Measurements from ENCODE around the gene NGLY1. TPM values are rescaled to one million over a fixed set of nuclear protein-coding genes. Genes with fewer than 3 reads are reported as not detected.

The NGLY1 gene
- total RNA-seq, 2 experiments from 2014 or later: 86.1 to 135 TPM

DNA sequence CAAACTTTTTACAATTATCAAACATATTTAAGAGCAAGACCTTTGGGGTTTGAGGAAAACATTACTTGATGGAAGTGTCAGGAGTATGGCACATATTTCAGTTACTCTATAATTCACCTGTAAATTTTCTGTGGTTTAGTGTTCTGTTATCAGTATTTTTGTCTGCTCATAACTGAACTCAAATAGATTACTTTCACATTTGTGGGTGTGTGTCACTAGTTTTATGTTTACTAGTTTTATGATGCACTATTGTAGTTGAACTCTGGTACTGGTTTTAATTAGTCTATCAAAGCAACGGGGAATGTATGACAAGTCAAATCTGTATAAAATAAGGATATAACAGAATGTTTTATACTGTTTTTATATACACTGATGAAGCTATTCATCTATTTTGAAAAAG lies 33.9 kb upstream of the NGLY1 start:
- no peak overlapping the region for H3K4me3 Mint-ChIP-seq
- no peaks in the 10 kb centered on the region for H3K9me3 Mint-ChIP-seq (ENCODE audit: low read depth)
- no peaks in the 10 kb centered on the region for H3K36me3 Mint-ChIP-seq (ENCODE audit: low read depth)
- no peak overlapping the region for H3K27ac Mint-ChIP-seq
- intact Hi-C loops (cut with DNase I, micrococcal nuclease): loop anchor here in 1 of 2 experiments (2.0 kb wide), 1 partner anchor 24 kb away; no protein-coding TSS in a partner anchor
- ATAC-seq (peak; percentile 82), DNase-seq (no peak)
- H3K27me3 Mint-ChIP-seq: no peaks in the 10 kb centered on the region
- peaks cover 10% of the 10 kb centered on the region for H3K4me1 Mint-ChIP-seq
- ChIA-PET CTCF (interaction anchor here (0.7 to 1.6 kb wide), 2 partner anchors 9 to 13 kb away, joined by 3 to 4 read pairs; no protein-coding TSS in a partner anchor), POLR2A (no interaction called here)

DNA sequence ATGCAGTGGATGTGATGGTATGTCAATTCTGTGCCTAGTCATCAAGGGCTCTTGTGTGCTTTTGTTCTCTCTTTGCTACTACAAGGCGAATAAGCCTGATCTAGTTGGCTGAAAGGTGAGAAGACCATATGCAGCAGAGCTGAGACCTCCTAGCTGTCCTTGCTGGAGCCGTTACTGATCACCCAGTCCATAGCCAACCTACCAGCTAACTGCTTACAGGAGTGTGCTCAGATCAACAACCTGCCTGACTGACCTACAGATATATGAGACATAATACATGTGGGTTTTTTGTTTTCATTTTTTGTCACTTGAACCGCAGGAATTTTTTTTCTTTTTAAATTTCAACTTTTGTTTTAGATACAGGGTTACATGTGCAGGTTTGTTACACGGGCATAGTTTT lies 29.4 kb upstream of the NGLY1 start:
- CTCF ChIA-PET: no interaction called here
- H3K4me1 Mint-ChIP-seq: peaks cover 10% of the 10 kb centered on the region
- no peaks in the 10 kb centered on the region for H3K9me3 Mint-ChIP-seq (ENCODE audit: low read depth)
- intact Hi-C loops (cut with DNase I, micrococcal nuclease): no loop called here
- no peak overlapping the region for H3K27ac Mint-ChIP-seq
- no peak for ATAC-seq
- DNase-seq: no peak
- no peaks in the 10 kb centered on the region for H3K27me3 Mint-ChIP-seq
- H3K36me3 Mint-ChIP-seq (ENCODE audit: low read depth): no peaks in the 10 kb centered on the region
- POLR2A ChIA-PET: no interaction called here
- H3K4me3 Mint-ChIP-seq: no peak overlapping the region

DNA sequence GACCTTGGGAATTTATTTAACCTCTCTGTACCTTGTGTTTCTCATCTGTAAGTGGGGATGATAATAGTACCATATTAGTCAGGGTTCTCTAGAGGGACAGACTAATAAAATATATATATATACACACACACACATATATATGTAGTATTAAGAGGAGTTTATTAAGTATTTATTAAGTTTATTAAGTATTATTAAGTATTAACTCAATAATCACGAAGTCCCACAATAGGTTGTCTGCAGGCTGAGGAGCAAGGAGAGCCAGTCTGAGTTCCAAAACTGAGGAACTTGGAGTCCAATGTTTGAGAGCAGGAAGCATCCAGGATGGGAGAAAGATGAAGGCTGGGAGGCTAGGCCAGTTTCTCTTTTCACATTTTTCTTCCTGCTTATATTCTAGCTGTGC lies 21.4 kb upstream of the NGLY1 start:
- Mint-ChIP-seq H3K36me3 (ENCODE audit: low read depth) (no peaks in the 10 kb centered on the region), H3K4me1 (no peaks in the 10 kb centered on the region), H3K9me3 (ENCODE audit: low read depth) (no peaks in the 10 kb centered on the region), H3K27ac (no peak overlapping the region), H3K27me3 (no peaks in the 10 kb centered on the region), H3K4me3 (no peak overlapping the region)
- CTCF ChIA-PET: interaction anchor here (1.3 kb wide), 1 partner anchor 9 kb away, joined by 4 read pairs; no protein-coding TSS in a partner anchor
- ATAC-seq (no peak), DNase-seq (no peak)
- POLR2A ChIA-PET: no interaction called here
- intact Hi-C loops (cut with DNase I, micrococcal nuclease): no loop called here

DNA sequence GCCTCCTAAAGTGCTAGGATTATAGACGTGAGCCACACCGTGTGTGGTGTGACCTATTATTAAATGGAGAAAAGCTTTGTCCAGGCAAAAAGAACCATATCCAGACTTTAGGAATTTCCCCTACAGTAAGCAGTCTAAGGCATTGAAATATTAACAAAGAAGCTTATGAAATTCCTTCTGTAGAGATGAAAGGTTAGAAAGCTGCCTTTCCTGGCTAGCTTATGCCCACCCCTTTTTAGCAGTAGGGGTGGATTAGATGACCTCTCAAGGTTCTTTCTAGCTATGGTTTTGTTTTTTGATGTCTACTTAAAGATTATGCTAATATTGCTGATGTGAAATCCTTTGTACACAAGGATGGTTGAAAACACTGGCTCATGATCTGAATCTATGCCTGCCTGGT lies 20.6 kb upstream of the NGLY1 start:
- no peak for DNase-seq
- no peaks in the 10 kb centered on the region for H3K4me1 Mint-ChIP-seq
- ChIA-PET CTCF (interaction anchor here (1.1 to 1.3 kb wide), 2 partner anchors 8 to 13 kb away, joined by 4 read pairs; no protein-coding TSS in a partner anchor), POLR2A (no interaction called here)
- H3K36me3 Mint-ChIP-seq (ENCODE audit: low read depth): no peaks in the 10 kb centered on the region
- intact Hi-C loops (cut with DNase I, micrococcal nuclease): no loop called here
- no peaks in the 10 kb centered on the region for H3K27me3 Mint-ChIP-seq
- H3K9me3 Mint-ChIP-seq (ENCODE audit: low read depth): no peaks in the 10 kb centered on the region
- no peak overlapping the region for H3K27ac Mint-ChIP-seq
- H3K4me3 Mint-ChIP-seq: no peak overlapping the region
- no peak for ATAC-seq

DNA sequence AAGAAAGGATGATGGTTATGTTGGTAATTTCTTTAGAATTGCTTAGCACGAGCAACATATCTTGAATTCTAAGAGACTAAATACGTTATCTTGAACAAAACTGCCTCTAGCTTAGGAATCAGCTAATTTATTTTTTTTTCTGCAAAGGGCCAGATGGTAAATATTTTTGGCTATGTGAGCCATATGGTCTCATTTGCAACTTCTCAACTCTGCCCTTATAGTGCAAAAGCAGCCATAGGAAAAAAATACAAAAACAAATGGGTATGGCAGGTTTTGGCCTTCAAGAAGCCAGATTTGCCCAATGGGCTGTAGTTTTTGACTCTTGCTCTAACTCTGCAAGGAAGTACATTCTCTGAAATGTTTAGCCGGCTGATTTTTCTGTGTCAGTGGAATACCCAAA lies 18.5 kb upstream of the NGLY1 start:
- intact Hi-C loops (cut with DNase I, micrococcal nuclease): no loop called here
- no peak for ATAC-seq
- DNase-seq: no peak
- H3K27me3 Mint-ChIP-seq: no peaks in the 10 kb centered on the region
- no peak overlapping the region for H3K27ac Mint-ChIP-seq
- no peaks in the 10 kb centered on the region for H3K9me3 Mint-ChIP-seq (ENCODE audit: low read depth)
- no peaks in the 10 kb centered on the region for H3K4me1 Mint-ChIP-seq
- ChIA-PET CTCF (interaction anchor here (1.0 kb wide), 1 partner anchor 28 kb away, joined by 3 read pairs; no protein-coding TSS in a partner anchor), POLR2A (no interaction called here)
- no peak overlapping the region for H3K4me3 Mint-ChIP-seq
- H3K36me3 Mint-ChIP-seq (ENCODE audit: low read depth): no peaks in the 10 kb centered on the region

DNA sequence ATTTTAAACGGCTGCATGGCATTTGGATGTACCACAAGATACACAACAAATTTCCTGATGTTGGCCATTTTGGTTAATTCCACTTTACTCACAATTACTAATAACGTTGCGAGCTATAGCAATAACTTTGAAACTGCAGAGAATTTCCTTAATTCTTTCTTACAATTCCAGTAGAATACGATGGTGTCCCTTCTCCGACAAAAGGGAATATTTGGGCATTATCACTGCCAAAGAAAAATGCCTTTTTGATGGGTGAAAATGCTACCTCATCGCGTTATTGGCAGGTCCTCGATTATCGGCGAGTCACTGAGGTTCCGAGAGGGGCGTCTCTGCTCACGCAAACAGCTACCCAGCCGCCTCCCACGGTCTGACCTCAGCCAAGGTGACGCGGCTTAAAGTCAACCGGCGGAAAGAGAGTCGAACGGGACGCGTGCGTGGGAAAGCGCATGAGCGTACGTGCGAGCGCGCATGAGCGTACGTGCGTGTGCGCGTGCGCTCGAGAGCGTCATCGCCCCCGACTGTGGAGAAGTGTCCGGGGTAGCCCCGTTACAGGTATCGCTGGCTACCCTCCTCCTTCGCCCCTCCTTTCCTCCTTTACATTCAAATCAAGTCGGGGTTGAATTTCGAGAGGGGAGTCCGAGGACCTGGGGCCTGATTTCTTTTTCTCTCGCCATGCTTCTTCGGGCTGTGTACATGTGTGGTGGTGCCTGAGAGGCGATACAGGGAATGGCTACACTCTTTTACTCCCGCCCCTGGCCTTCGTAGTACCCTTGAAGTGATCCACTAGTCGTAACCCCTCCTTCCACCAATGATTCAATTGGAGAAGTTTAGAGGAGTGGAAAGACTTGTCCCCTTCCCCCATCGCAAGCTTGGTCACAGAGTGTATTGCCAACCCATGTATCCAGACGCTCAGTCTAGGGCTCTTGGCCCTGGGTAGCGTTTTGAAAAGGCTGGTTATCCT lies 6.6 kb upstream of the NGLY1 start, which contains the start of gene OXSM:
TSS of gene OXSM (plus strand) at position 495 of the 961 bp plus-strand sequence. CDS start 931 bp downstream, outside the sequence.
- H3K4me3 Mint-ChIP-seq: peak within 1 kb of the TSS; percentile 92
- H3K27me3 Mint-ChIP-seq: no peaks in the 10 kb centered on the region
- H3K27ac Mint-ChIP-seq: peak within 1 kb of the TSS; percentile 99
- POLR2A ChIA-PET: no interaction called here
- H3K9me3 Mint-ChIP-seq (ENCODE audit: low read depth): no peaks in the 10 kb centered on the region
- peaks cover 22% of the 10 kb centered on the region for H3K36me3 Mint-ChIP-seq (ENCODE audit: low read depth)
- intact Hi-C loops (cut with DNase I, micrococcal nuclease): loop anchor here (1.0 to 10.0 kb wide), 4 partner anchors 125 to 1845 kb away; partner anchors contain the start of genes NR1D2 (in 1 of the 2) and SLC4A7 (in 1 of the 2)
- H3K4me1 Mint-ChIP-seq: peaks cover 49% of the 10 kb centered on the region
- peak; percentile 89 for ATAC-seq
- CTCF ChIA-PET: interaction anchor here (0.6 to 2.5 kb wide), 7 partner anchors 19 to 196 kb away, joined by 3 to 7 read pairs (median 3); no protein-coding TSS in a partner anchor
- peak; percentile 97 for DNase-seq

DNA sequence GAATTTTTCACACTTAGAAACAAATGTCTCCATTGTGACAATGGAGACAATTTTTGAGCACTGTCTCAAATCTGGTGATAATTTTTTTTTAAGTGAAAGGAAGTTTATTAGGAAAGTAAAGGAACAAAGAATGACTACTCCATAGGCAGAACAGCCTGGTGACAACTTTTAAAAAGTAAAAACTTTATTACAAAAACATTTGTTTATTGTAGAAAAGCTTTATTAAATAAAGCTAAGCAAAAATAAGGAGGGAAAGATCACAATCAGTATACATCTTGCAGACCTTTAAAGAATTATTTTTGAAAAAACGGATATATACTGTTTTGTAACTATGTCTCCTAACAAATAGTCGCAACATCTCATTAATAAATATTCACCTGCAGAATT lies 6.0 kb upstream of the NGLY1 start:
- intact Hi-C loops (cut with DNase I, micrococcal nuclease): loop anchor here in 1 of 2 experiments (2.0 to 10.0 kb wide), 3 partner anchors 126 to 1844 kb away; partner anchors contain the start of genes NR1D2 and SLC4A7
- Mint-ChIP-seq H3K27me3 (no peaks in the 10 kb centered on the region), H3K36me3 (ENCODE audit: low read depth) (peaks cover 18% of the 10 kb centered on the region), H3K4me1 (peaks cover 56% of the 10 kb centered on the region), H3K27ac (peak overlapping the region; percentile 99), H3K4me3 (peak overlapping the region; percentile 92), H3K9me3 (ENCODE audit: low read depth) (no peaks in the 10 kb centered on the region)
- ATAC-seq: no peak
- ChIA-PET POLR2A (no interaction called here), CTCF (interaction anchor here (0.7 to 2.5 kb wide), 3 partner anchors 117 to 195 kb away, joined by 3 to 7 read pairs (median 3); no protein-coding TSS in a partner anchor)
- no peak for DNase-seq

DNA sequence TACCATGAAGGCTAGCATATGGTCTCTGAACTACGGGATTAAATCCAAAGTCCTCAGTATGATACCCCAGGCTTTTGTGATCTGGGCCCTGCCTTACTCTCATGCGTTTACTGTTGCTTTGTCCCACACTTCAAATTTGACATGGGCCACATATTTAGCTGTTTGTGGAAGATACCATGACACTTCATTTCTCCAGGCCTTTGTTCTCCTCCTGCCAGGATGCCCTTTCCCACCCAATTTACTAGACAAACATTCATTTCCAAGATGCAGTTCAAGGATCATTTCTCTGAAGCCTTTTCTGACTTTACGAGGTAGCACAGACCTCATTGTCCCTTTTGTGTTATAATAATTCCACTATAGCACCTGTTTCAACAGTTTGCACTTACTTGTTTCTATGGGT lies 4.4 kb upstream of the NGLY1 start:
- CTCF ChIA-PET: interaction anchor here (0.6 kb wide), 1 partner anchor 60 kb away, joined by 3 read pairs; no protein-coding TSS in a partner anchor
- intact Hi-C loops (cut with DNase I, micrococcal nuclease): loop anchor here in 1 of 2 experiments (2.0 to 10.0 kb wide), 3 partner anchors 125 to 1843 kb away; partner anchors contain the start of genes NR1D2 and SLC4A7
- Mint-ChIP-seq H3K27me3 (no peaks in the 10 kb centered on the region), H3K4me1 (peaks cover 52% of the 10 kb centered on the region), H3K9me3 (ENCODE audit: low read depth) (no peaks in the 10 kb centered on the region), H3K36me3 (ENCODE audit: low read depth) (peaks cover 17% of the 10 kb centered on the region), H3K27ac (peak overlapping the region; percentile 7), H3K4me3 (no peak overlapping the region)
- DNase-seq (no peak), ATAC-seq (no peak)
- POLR2A ChIA-PET: no interaction called here

DNA sequence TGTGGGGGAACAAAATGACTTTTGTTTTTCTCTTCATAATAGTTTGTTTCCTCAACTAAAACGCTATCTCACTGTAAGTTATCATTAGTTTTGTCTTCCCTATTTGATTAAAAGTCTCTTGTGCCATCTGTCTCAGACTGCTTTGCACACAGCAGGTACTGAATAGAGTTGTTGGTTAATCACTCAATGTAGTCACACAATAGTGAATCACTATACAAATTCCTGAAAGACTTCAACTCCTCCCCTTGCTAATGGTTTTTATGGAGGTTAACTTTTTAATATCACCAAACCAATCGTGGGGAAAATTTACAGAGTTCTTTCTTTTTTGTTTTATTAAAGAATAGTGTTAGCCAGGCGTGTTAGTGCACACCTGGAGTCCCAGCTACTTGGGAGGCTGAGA lies 2.6 kb upstream of the NGLY1 start:
- peaks cover 47% of the 10 kb centered on the region for H3K4me1 Mint-ChIP-seq
- ChIA-PET CTCF (no interaction called here), POLR2A (no interaction called here)
- H3K27ac Mint-ChIP-seq: no peak overlapping the region
- no peaks in the 10 kb centered on the region for H3K27me3 Mint-ChIP-seq
- DNase-seq: no peak
- intact Hi-C loops (cut with DNase I, micrococcal nuclease): loop anchor here in 1 of 2 experiments (10.0 kb wide), 2 partner anchors 1699 to 1841 kb away; partner anchors contain the start of genes NR1D2 and SLC4A7
- ATAC-seq: no peak
- H3K4me3 Mint-ChIP-seq: no peak overlapping the region
- peaks cover 16% of the 10 kb centered on the region for H3K36me3 Mint-ChIP-seq (ENCODE audit: low read depth)
- no peaks in the 10 kb centered on the region for H3K9me3 Mint-ChIP-seq (ENCODE audit: low read depth)

DNA sequence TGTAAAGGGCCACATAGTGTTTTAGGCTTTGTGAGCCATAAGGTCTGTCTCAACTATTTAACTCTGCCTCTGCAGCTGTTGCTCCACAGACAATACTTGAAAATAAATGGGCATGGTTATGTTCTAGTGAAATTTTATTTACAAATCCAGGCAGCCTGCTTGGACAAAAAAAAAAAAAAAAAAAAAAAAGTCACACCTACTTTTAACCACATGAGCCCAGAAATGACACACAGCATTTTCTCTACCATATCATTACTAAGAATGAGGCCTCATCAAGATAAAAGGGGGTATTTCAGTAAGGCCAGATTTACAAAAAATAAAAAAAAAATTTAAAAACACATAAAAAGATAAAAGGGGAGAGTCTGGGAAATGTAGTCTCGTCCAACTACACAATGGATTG lies 1.7 kb upstream of the NGLY1 start:
- DNase-seq (no peak), ATAC-seq (no peak)
- H3K9me3 Mint-ChIP-seq (ENCODE audit: low read depth): no peaks in the 10 kb centered on the region
- peak overlapping the region; percentile 92 for H3K4me3 Mint-ChIP-seq
- no peak overlapping the region for H3K27ac Mint-ChIP-seq
- H3K36me3 Mint-ChIP-seq (ENCODE audit: low read depth): peaks cover 15% of the 10 kb centered on the region
- H3K4me1 Mint-ChIP-seq: peaks cover 53% of the 10 kb centered on the region
- POLR2A ChIA-PET: no interaction called here
- intact Hi-C loops (cut with DNase I, micrococcal nuclease): loop anchor here (5.0 to 10.0 kb wide), 6 partner anchors 67 to 1973 kb away; partner anchors contain the start of genes NR1D2 (in 2 of the 2) and SLC4A7 (in 1 of the 2)
- H3K27me3 Mint-ChIP-seq: no peaks in the 10 kb centered on the region
- CTCF ChIA-PET: interaction anchor here (0.6 kb wide), 1 partner anchor 166 kb away, joined by 3 read pairs; no protein-coding TSS in a partner anchor
